ENCODE measurements around the gene NETO1. TPM values are rescaled to one million over a fixed set of nuclear protein-coding genes. Genes with fewer than 3 reads are reported as not detected.

NETO1 gene
- total RNA-seq, 1 experiment from 2014 or later: 5.9 TPM

- Histone ChIP-seq H4K8ac (replicated peaks; ENCODE audit: insufficient read length, low read depth, low read length) (no peak overlapping the region), H3K27ac (ENCODE audit: insufficient read length, low read depth, low read length) (no peak overlapping the region), H3K27me3 (ENCODE audit: insufficient read depth, low read length) (no peaks in the 10 kb centered on the region), H4K5ac (ENCODE audit: insufficient read length, low read depth, low read length) (no peak overlapping the region), H4K20me1 (ENCODE audit: control insufficient read depth, insufficient read depth, insufficient read length) (no peaks in the 10 kb centered on the region), H3K9ac (ENCODE audit: extremely low read depth, insufficient read length, low read length) (no peak overlapping the region), H2AFZ (ENCODE audit: low read length) (no peak overlapping the region), H3K14ac (ENCODE audit: insufficient read depth, low read length) (no peak overlapping the region), H3K23ac (ENCODE audit: insufficient read length, low read depth, low read length) (no peak overlapping the region), H3K18ac (ENCODE audit: insufficient read length, low read depth, low read length) (no peak overlapping the region), H3K56ac (ENCODE audit: insufficient read length, low read depth, low read length) (no peak overlapping the region), H3K4me1 (ENCODE audit: insufficient read depth, low read length) (no peaks in the 10 kb centered on the region; the same call in 1 of the 2 replicates), H4K91ac (ENCODE audit: insufficient read length, low read depth, low read length) (no peak overlapping the region), H2BK5ac (ENCODE audit: insufficient read length, low read length) (no peak overlapping the region), H3T11ph (ENCODE audit: low read length) (no peak overlapping the region), H2AK5ac (ENCODE audit: insufficient read length, low read length) (no peak overlapping the region), H2BK120ac (ENCODE audit: low read depth, low read length, poor library complexity, severe bottlenecking) (no peak overlapping the region), H3K79me2 (ENCODE audit: insufficient read depth, low read length) (no peaks in the 10 kb centered on the region), H3K23me2 (ENCODE audit: insufficient read length, low read depth, low read length, poor library complexity, severe bottlenecking) (no peaks in the 10 kb centered on the region), H3K4ac (ENCODE audit: low read depth, low read length) (no peak overlapping the region), H2BK15ac (ENCODE audit: low read depth, low read length) (no peak overlapping the region), H3K4me2 (ENCODE audit: insufficient read depth, insufficient read length, low read length) (no peak overlapping the region), H3K79me1 (ENCODE audit: insufficient read depth, low read depth, low read length, poor library complexity, severe bottlenecking) (no peaks in the 10 kb centered on the region), H3K9me3 (ENCODE audit: control insufficient read depth, low read depth, low read length) (no peaks in the 10 kb centered on the region), H2BK12ac (ENCODE audit: insufficient read length, low read depth, low read length) (no peak overlapping the region), H2BK20ac (ENCODE audit: low read depth, low read length, poor library complexity, severe bottlenecking) (no peak overlapping the region)
- Mint-ChIP-seq H3K9me3 (no peaks in the 10 kb centered on the region), H3K4me1 (peaks cover 5 to 6% of the 10 kb centered on the region in 2 experiments), H3K27ac (no peak overlapping the region; a peak in 1 of 7 replicates), H3K4me3 (no peak overlapping the region), H3K27me3 (ENCODE audit: low read depth) (no peaks in the 10 kb centered on the region), H3K36me3 (ENCODE audit: insufficient read depth in 1 of 3, low read depth in 3 of 3) (no peaks in the 10 kb centered on the region)
- no CpG with 5 or more reads among the region's 4 CpGs for WGBS (ENCODE audit: extremely low coverage, insufficient read length, low lambda C conversion rate)
- TF ChIP-seq CTCF (conservative IDR thresholded peaks at IDR 0.05): no peak
- DNase-seq: no peak
Measured at GRCh38 chr18:72840109-72840508, 27.7 kb downstream of the NETO1 start.
